ENCODE results near the gene KCNS1.

The KCNS1 gene

DNA sequence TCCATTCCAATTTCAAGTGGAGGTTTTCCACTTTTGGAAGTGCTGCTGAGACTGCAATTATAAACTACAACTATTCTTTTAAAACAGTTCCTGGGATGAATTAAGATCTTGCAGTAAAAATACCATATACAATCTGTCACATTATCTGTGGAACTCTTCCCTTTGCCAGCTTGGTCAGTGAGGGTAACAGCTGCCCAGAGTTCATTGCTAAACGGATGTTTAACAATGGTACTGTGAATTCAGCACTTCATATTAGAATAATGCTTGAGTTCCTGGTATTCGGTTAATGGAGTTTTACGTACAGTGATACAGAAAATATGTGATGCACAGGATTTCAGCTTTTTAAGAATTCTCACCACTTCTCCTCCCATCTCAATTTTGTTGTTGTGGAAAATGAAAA, 51.5 kb downstream of the KCNS1 start:
- no peak for TF ChIP-seq CTCF (IDR thresholded peaks at IDR 0.05; ENCODE audit: low read depth, low read length)
- H3K4me3 ChIP-seq (ENCODE audit: low read depth, low read length): no peak overlapping the region

DNA sequence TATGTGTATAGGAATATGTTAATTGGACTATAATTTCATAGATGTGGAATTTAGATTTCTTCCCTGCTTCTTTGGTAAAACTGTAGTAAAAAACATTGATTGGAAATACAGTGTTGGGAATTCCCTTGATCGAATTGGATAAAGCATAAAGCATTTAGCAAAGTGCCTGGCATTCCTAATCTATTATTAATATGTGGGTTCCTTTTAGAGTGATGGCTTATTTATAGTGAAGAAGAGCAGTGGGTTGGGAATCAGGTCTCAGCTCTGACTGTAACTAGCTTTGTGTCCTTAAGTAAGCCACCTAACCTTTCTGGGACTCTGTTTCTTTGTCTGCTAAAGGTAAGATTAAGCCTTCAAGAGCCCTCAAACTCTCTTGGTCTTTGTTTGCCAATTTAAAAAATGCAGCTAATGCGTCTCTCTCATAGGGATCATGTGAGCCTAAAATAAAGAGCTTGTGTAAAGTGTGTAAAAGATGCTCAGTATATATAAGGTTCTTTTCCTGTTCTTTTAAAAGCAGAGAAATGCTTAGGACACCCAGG, 53.3 kb downstream of the KCNS1 start:
- TF ChIP-seq CTCF (IDR thresholded peaks at IDR 0.05; ENCODE audit: low read depth, low read length): no peak
- H3K4me3 ChIP-seq (ENCODE audit: low read depth, low read length): no peak overlapping the region

GRCh38 chr20:45044601-45045000, 56.3 kb downstream of the KCNS1 start:
- no peak overlapping the region for H3K4me3 ChIP-seq (ENCODE audit: low read depth, low read length)
- TF ChIP-seq CTCF (IDR thresholded peaks at IDR 0.05; ENCODE audit: low read depth, low read length): no peak

DNA sequence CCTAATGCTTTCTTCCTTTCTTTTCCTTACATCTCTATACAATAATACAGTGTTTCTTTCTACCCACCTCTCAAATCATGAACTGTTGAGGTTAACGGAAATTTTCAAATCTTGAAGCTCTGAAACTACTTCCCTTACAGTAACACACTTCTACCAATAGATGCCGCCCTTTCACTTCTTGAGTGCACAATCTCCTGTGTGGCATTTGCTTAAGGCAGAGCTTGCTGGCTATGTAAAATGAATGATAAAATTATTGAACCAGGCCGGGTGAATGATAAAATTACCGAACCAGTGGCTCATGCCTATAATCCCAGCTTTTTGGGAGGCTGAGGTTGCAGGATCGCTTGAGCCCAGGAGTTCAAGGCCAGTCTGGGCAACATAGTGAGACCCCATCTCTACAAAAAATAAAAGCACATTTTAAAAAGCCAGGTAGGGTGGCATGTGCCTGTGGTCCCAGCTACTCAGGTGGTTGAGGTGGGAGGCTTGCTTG, 56.8 kb downstream of the KCNS1 start:
- TF ChIP-seq CTCF (IDR thresholded peaks at IDR 0.05; ENCODE audit: low read depth, low read length): peak; percentile 81
- H3K4me3 ChIP-seq (ENCODE audit: low read depth, low read length): no peak overlapping the region

DNA sequence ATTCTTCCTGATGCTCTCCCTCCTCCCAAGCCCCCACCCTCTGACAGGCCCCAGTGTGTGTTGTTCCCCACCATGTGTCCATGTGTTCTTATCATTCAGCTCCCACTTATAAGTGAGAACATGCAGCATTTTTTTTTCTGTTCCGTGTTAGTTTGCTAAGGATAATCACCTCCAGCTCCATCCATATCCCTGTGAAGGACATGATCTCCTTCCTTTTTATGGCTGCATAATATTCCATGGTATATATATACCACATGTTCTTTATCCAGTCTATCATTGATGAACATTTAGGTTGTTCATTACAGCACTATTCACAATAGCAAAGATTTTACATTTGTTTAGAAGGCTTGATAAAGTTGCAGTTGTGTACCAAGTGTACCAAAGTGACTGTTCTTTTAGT, 57.9 kb downstream of the KCNS1 start:
- no peak for TF ChIP-seq CTCF (IDR thresholded peaks at IDR 0.05; ENCODE audit: low read depth, low read length)
- no peak overlapping the region for H3K4me3 ChIP-seq (ENCODE audit: low read depth, low read length)
